Upper lobe of right lung (tissue), 1 donor: ENCODE measurements around the gene VAMP4. TPM values are rescaled to one million over a fixed set of nuclear protein-coding genes. Genes with fewer than 3 reads are reported as not detected.

Experiments used
- ATAC-seq: fragments of 200-7000 bp; cut with Tn5 transposase; one replicate; pipeline ENCODE4 v1.9.1; 2020; ENCODE audit warnings: mild to moderate bottlenecking, moderate library complexity
- DNase-seq: peaks from one replicate; pipeline ENCODE4 v3.0.0-alpha.2; 2020
- H3K27ac ChIP-seq: fragments of 200-600 bp; one replicate; pipeline ENCODE4 v1.8.0; 2022
- H3K27me3 ChIP-seq: fragments of 200-600 bp; one replicate; pipeline ENCODE4 v1.8.0; 2022; ENCODE audit warnings: mild to moderate bottlenecking
- H3K36me3 ChIP-seq: fragments of 200-600 bp; one replicate; pipeline ENCODE4 v1.8.0; 2022
- H3K4me1 ChIP-seq: fragments of 200-600 bp; one replicate; pipeline ENCODE4 v1.8.0; 2022
- H3K4me3 ChIP-seq: fragments of 200-600 bp; one replicate; pipeline ENCODE4 v1.8.0; 2022; ENCODE audit warnings: mild to moderate bottlenecking
- H3K9me3 ChIP-seq: fragments of 200-600 bp; one replicate; pipeline ENCODE4 v1.8.0; 2022
- intact Hi-C: fragments of 100-400 bp; cut with DNase I; formaldehyde crosslinking; loops from one replicate; pipeline ENCODE4 v1.11.0; 2022
- total RNA-seq: library from RNA; stranded (reverse); fragmentation: NEBNext Ultra II Directional; extraction: Animal tissue kit (Norgen Biotek cat#: 25700); gene quantifications from one replicate; pipeline ENCODE4 v1.2.1, GENCODE V29; 2021
- TF ChIP-seq, protein P1 (sequence below): fragments of 200-600 bp; IDR thresholded peaks from one replicate; pipeline ENCODE4 v1.8.0; 2022; ENCODE audit warnings: antibody characterized with exemption
- donor health status: DM: no; HTN: yes; CAD: no; lungs with severe emphysema.

Gene VAMP4
- total RNA-seq, 1 donor from 2014 or later = 19.2 TPM

DNA sequence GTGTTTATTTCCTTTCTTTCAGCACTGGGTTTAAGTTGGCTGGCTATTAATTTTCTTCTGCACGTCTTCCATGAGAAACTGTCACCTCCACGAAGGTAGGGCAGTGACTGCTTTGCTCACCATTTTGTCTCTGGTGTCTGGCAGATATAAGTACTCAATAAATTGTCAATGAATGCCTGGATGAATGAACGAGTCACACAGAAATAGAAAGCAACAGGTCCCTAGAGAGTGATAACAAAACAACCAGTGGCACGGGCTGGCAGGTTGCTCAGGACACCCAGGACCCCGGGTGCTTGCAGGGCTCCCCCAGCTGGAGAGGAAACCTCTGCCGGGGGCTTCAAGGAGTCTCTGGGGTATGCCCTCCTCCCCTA is 86.1 kb downstream of the VAMP4 start:
- Histone ChIP-seq H3K9me3 (no peaks in the 10 kb centered on the region), H3K27me3 (no peaks in the 10 kb centered on the region), H3K4me1 (peaks cover 16% of the 10 kb centered on the region), H3K4me3 (no peak overlapping the region), H3K27ac (peak overlapping the region; percentile 71), H3K36me3 (no peaks in the 10 kb centered on the region)
- intact Hi-C loops = no loop called here
- TF ChIP-seq, protein P1, sequence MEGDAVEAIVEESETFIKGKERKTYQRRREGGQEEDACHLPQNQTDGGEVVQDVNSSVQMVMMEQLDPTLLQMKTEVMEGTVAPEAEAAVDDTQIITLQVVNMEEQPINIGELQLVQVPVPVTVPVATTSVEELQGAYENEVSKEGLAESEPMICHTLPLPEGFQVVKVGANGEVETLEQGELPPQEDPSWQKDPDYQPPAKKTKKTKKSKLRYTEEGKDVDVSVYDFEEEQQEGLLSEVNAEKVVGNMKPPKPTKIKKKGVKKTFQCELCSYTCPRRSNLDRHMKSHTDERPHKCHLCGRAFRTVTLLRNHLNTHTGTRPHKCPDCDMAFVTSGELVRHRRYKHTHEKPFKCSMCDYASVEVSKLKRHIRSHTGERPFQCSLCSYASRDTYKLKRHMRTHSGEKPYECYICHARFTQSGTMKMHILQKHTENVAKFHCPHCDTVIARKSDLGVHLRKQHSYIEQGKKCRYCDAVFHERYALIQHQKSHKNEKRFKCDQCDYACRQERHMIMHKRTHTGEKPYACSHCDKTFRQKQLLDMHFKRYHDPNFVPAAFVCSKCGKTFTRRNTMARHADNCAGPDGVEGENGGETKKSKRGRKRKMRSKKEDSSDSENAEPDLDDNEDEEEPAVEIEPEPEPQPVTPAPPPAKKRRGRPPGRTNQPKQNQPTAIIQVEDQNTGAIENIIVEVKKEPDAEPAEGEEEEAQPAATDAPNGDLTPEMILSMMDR = no peak
- no peak for ATAC-seq
- no peak for DNase-seq

DNA sequence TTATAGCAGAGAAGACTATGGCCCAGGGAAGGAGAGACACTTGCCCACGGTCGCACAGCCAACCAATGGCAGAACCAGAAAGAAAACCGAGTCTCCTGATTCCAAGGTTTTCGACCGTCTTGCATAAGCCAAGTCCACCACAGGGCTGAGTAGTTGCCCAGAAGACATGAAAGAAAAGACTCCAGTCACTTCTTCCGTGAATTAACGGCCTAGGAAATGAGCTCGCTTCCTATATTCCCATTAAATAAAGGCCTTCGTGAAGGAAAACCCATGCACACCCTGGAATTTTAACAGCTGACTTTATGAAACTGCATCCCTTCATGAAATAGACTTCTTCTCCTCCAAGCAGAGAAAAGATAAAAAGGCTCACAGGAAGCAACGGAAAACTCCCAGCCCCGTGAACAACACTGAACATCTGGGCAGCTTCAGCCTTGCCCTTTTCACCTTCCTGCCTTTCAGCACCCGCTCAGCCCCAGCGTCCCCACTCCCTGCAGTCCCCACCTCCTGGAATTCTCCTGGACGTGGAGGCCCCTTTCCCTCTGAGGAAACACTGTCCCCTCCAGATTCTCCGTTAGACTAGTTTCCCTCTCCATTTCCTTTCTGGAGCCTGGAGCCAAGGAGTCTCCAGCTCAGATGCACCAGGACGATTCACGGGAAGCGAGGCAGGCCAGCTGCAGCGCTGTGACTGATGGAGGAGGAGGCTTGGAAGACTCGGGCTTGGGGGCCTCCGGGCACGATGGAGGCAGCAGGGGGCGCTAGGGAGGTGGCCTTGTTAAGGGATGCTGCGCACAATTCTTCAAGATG is 86.7 kb downstream of the VAMP4 start:
- intact Hi-C loops = no loop called here
- Histone ChIP-seq H3K27me3 (no peaks in the 10 kb centered on the region), H3K27ac (peak overlapping the region; percentile 71), H3K4me1 (peaks cover 16% of the 10 kb centered on the region), H3K9me3 (no peaks in the 10 kb centered on the region), H3K36me3 (no peaks in the 10 kb centered on the region), H3K4me3 (peak overlapping the region; percentile 5)
- ATAC-seq (peak; percentile 82), DNase-seq (no peak)
- TF ChIP-seq, protein P1 = peak; percentile 65

DNA sequence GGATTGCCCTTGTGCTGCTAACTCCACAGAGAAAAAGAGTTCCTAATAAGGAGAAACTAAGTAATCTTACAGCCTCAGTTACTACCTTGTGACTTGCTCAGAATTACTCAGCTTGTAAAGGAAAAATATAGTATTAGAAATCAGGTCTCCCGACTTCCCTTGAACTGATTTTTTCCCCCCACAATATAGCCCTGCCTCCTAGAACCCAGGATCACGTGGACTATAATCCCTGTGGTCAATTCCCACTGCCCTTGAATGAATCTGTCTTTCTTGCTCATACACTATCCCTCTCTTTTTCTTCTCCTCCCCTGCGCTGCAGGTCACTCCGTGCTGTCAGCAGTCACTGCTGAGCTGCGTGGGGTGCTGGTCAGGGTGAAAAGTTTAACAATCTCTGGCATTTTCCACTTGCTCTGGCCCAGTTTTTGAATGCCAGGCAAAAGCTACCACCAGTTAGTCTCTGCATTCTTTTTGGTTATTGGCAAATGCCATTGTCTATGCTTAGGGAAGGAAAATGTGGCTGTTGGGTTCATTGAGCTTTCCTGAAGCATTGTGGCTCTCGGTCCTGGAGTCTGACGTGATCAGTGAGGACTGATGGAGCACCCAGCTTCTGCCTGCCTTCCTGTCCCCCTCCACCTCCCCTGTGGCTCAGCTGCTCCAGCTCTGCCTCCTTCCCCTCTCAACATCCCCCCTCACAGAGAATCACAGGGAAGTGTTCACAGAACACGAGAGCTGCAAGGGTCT is 87.5 kb downstream of the VAMP4 start:
- Histone ChIP-seq H3K9me3 (no peaks in the 10 kb centered on the region), H3K4me1 (peaks cover 16% of the 10 kb centered on the region), H3K27ac (peak overlapping the region; percentile 71), H3K27me3 (no peaks in the 10 kb centered on the region), H3K4me3 (no peak overlapping the region), H3K36me3 (no peaks in the 10 kb centered on the region)
- TF ChIP-seq, protein P1 = no peak
- intact Hi-C loops = no loop called here
- DNase-seq (no peak), ATAC-seq (no peak)

DNA sequence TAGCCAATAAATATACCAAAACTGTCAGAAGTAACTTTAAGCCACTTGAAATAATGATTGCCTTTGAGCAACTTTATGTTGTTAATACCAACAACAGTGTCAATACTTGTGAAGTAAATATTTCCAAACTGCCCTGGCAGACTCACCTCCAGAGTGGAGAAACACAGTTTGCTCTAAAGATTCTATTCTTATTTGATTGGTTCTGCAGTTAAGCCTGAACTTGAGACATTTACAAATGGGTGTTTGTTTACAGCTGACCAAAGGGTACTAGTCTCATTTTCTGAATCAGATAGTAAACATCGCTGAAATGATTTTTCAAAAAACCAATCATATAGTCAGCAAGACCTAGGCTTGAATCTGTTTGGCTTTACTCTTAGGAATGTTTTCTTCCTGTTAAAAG is 88.1 kb downstream of the VAMP4 start:
- ATAC-seq (no peak), DNase-seq (no peak)
- intact Hi-C loops = no loop called here
- TF ChIP-seq, protein P1 = no peak
- Histone ChIP-seq H3K4me1 (peaks cover 16% of the 10 kb centered on the region), H3K36me3 (no peaks in the 10 kb centered on the region), H3K9me3 (no peaks in the 10 kb centered on the region), H3K4me3 (no peak overlapping the region), H3K27me3 (no peaks in the 10 kb centered on the region), H3K27ac (peak overlapping the region; percentile 71)

DNA sequence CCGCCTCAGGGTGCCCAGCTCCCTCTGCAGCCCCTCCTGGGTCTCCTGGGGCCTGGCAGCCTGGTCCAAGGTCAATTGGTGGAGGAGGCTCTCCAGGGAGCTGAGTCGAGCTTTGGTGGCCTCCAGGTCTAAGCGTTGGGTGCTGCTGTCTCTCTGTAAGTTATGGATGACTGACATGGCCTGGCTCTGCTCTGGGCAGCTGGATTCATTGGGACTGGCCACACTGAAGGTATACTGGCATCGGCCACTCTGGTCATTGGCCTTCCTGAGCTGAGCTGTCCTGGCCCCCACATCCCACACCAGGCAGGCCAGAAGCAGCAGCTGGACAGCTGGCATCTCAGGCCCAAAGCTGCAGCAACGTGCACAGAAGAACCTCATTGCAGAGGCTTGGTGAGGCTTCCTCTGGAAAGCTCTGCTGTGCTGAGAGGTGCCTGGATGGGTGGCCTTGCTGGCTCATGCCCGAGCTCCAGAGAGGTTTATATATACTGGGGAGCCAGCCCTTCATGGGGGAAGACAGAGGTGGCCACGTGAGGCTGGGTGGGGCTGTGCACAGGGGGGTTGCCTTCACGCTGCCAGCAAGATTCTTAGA is 89.5 kb downstream of the VAMP4 start, which contains the start of gene MYOC:
TSS of gene MYOC (minus strand) at position 455 of the 589 bp plus-strand sequence. CDS start at position 378, 77 bp downstream.
- Histone ChIP-seq H3K36me3 (no peaks in the 10 kb centered on the region), H3K27ac (no peak within 1 kb of the TSS), H3K27me3 (no peaks in the 10 kb centered on the region), H3K4me3 (no peak within 1 kb of the TSS), H3K9me3 (no peaks in the 10 kb centered on the region), H3K4me1 (peaks cover 16% of the 10 kb centered on the region)
- ATAC-seq (no peak), DNase-seq (no peak)
- TF ChIP-seq, protein P1 = no peak
- intact Hi-C loops = no loop called here

Other genes with a start within 250 kb of the VAMP4 start
- gene MYOCOS, start 119.8 kb downstream of the VAMP4 start, total RNA-seq = not detected
- gene MYOC, start 89.4 kb downstream of the VAMP4 start, total RNA-seq = 0.69 TPM
- gene METTL13, start 39.6 kb upstream of the VAMP4 start, total RNA-seq = 27.8 TPM
- 15.4 TPM for gene DNM3, start 99.4 kb upstream of the VAMP4 start, total RNA-seq